ENCODE data around the gene ZDHHC13. TPM values are rescaled to one million over a fixed set of nuclear protein-coding genes. Genes with fewer than 3 reads are reported as not detected.

The ZDHHC13 gene, protein sequence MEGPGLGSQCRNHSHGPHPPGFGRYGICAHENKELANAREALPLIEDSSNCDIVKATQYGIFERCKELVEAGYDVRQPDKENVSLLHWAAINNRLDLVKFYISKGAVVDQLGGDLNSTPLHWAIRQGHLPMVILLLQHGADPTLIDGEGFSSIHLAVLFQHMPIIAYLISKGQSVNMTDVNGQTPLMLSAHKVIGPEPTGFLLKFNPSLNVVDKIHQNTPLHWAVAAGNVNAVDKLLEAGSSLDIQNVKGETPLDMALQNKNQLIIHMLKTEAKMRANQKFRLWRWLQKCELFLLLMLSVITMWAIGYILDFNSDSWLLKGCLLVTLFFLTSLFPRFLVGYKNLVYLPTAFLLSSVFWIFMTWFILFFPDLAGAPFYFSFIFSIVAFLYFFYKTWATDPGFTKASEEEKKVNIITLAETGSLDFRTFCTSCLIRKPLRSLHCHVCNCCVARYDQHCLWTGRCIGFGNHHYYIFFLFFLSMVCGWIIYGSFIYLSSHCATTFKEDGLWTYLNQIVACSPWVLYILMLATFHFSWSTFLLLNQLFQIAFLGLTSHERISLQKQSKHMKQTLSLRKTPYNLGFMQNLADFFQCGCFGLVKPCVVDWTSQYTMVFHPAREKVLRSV
- total RNA-seq (ENCODE audit: low replicate concordance): 18.2 and 19.0 TPM in 2 replicates
- long read RNA-seq, transcript ZDHHC13-201 (16 exons, 2,283 nt): minor isoform, 11 of 139 reads
- long read RNA-seq, transcript ZDHHC13-202 (17 exons, 2,445 nt): major isoform, 100 of 139 reads
- long read RNA-seq, partial matches to known transcripts: 7 of 139 reads
- long read RNA-seq, other reads (novel, unspliced or antisense): 21 of 139 reads

DNA sequence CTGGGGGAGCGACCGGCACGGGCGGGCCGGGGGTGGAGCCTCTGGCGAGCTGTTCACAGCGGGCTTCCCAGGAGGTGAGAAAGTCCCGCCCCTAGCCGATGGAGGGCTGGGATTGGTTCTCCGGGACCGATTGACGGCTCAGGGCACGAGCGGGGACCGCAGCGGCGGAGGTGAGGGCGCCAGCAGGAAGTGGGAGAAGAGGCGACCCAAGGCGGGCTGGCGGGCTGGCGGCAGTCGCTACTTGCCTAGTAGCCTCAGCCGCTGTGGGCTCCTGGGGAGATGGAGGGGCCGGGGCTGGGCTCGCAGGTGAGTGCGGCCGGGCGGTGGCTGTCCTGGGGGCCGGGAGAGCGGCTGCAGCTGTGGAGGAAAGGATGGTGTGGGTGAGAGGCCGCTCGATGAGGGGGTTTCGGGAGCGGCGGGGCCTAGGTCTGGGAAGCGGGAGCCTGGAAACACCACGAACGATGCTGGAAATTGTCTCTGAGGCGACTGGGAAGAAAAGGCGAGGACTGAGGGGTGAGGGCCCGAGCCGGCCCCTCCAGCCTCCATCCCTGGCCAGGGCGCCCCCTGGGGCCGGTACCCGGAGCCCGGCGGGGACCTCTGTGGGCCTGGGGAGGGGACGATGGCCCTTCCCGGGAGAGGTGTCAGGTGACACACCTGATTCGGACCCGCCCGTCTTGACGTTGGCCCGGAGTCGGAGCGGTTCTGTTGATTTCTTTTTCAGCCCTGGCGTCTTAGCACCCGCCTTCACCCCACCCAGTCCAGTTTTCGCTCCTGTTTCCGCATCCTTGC, at the start of gene ZDHHC13:
Gene ZDHHC13, plus strand, starts transcription at position 198 of the 789 bp plus-strand sequence. Its CDS starts 82 bp downstream, at position 280.
- H3K4me3 Mint-ChIP-seq: peak within 1 kb of the TSS; percentile 94
- H3K36me3 Mint-ChIP-seq: peaks cover 11% of the 10 kb centered on the region
- H3K27me3 Mint-ChIP-seq: peaks cover 4% of the 10 kb centered on the region
- peak; percentile 92 for DNase-seq (ENCODE audit: extremely low spot score, unreplicated experiment)
- H3K4me1 Mint-ChIP-seq (ENCODE audit: unreplicated experiment): peaks cover 28% of the 10 kb centered on the region
- TF ChIP-seq, protein P1, sequence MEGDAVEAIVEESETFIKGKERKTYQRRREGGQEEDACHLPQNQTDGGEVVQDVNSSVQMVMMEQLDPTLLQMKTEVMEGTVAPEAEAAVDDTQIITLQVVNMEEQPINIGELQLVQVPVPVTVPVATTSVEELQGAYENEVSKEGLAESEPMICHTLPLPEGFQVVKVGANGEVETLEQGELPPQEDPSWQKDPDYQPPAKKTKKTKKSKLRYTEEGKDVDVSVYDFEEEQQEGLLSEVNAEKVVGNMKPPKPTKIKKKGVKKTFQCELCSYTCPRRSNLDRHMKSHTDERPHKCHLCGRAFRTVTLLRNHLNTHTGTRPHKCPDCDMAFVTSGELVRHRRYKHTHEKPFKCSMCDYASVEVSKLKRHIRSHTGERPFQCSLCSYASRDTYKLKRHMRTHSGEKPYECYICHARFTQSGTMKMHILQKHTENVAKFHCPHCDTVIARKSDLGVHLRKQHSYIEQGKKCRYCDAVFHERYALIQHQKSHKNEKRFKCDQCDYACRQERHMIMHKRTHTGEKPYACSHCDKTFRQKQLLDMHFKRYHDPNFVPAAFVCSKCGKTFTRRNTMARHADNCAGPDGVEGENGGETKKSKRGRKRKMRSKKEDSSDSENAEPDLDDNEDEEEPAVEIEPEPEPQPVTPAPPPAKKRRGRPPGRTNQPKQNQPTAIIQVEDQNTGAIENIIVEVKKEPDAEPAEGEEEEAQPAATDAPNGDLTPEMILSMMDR (conservative IDR thresholded peaks at IDR 0.05): peak; percentile 39
- no peaks in the 10 kb centered on the region for H3K9me3 Mint-ChIP-seq
- H3K27ac Mint-ChIP-seq: peak within 1 kb of the TSS; percentile 87

DNA sequence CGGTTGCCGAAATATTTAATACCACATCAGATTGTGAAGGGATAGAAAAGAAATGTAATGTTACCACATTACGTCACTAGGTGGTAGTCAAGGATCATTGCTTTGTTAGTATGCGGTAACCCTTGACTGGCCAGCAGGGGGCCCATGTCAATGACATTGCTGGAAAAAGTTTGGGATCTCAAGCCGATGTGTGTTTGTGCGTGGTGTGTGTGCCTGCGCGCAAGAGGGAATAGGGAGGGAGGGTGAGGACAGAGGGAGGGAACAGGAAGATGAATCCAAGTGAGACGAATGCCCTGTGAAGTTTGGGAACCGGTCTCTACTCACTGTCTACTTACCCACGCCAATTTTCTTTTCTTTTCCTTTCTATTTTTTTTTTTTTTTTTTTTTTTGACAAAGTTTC, 45.7 kb upstream of the ZDHHC13 start:
- Mint-ChIP-seq H3K27ac (peak overlapping the region; percentile 36), H3K4me1 (ENCODE audit: unreplicated experiment) (peaks cover 19% of the 10 kb centered on the region), H3K4me3 (peak overlapping the region; percentile 78)

DNA sequence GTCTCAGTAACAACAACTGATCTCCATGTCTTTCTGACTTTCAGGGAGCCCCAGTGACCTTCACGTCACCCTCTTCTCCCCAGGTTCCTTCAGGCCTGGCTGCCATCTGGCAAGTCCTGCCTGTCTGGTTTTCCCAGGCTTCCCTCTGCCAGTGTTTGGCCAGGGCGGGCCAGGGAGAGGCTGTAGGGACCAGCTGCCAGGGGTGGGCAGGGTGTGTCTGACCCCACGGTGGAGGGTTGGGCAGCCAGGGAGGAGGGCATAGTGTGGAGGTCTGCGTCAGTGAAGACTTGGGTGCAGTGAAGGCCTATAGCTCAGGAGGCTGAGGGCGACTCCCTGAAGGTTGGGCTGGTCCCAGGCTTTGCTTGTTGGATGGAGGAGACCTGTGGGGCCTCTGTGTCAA, 44.5 kb upstream of the ZDHHC13 start:
- Mint-ChIP-seq H3K27me3 (peaks cover 11% of the 10 kb centered on the region), H3K9me3 (no peaks in the 10 kb centered on the region)
- TF ChIP-seq, protein P1 (conservative IDR thresholded peaks at IDR 0.05): no peak

More for the DNA sequence above, 45.7 kb upstream of the ZDHHC13 start:
- TF ChIP-seq, protein P1 (conservative IDR thresholded peaks at IDR 0.05): peak; percentile 99
- no peak for DNase-seq (ENCODE audit: extremely low spot score, unreplicated experiment)
- Mint-ChIP-seq H3K27me3 (peaks cover 14% of the 10 kb centered on the region), H3K36me3 (no peaks in the 10 kb centered on the region), H3K9me3 (no peaks in the 10 kb centered on the region)

DNA sequence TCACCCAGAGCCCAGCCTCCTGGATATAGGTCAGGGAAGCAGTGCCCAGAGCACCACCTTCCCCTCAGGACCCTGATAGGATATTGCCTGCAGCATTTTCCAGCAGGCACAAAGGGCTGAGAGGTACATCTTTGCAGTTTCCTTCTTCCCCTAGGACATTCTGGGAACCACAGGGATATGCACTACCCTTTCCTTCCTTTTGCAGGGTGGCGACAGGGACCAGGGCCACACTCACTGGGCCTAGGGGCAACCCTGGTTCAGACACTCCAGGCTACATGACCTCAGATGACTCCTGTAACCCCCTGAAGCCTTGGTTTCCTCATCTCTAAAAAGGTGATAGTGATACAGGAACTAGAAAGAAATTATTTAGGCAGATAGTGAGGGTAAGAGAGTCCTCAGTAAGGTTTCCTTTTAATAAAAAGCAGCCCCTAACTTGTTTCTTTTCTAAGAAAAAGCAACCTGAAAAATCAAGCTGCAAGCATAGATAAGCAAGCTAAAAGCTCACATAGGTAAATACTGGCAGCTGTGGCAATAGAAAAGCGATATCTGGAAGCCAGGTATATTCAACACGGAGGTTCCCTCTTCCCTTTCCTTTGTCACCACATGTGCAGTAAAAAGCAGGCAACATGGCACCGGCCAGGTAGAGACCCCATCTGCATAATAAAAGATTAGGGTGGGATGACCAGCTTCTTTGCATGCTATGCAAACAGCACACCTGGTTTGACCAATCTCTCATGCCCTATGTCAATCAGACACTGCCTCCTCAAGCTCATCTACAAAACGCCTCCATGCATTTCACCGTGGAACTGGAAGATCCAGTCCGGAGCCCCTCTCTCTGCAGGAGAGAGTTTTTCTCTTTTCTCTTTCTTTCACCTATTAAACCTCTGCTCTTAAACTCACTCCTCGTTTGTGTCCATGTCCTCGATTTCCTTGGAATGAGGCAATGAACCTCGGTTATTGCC, 43.2 kb upstream of the ZDHHC13 start:
- H3K27me3 Mint-ChIP-seq: peaks cover 7% of the 10 kb centered on the region
- no peak for DNase-seq (ENCODE audit: extremely low spot score, unreplicated experiment)
- H3K27ac Mint-ChIP-seq: peak overlapping the region; percentile 73
- TF ChIP-seq, protein P1 (conservative IDR thresholded peaks at IDR 0.05): no peak
- peaks cover 29% of the 10 kb centered on the region for H3K4me1 Mint-ChIP-seq (ENCODE audit: unreplicated experiment)
- no peaks in the 10 kb centered on the region for H3K9me3 Mint-ChIP-seq
- H3K36me3 Mint-ChIP-seq: no peaks in the 10 kb centered on the region
- peak overlapping the region; percentile 1 for H3K4me3 Mint-ChIP-seq

More for the DNA sequence above, 44.5 kb upstream of the ZDHHC13 start:
- H3K27ac Mint-ChIP-seq: no peak overlapping the region
- no peak overlapping the region for H3K4me3 Mint-ChIP-seq
- H3K4me1 Mint-ChIP-seq (ENCODE audit: unreplicated experiment): peaks cover 24% of the 10 kb centered on the region
- no peak for DNase-seq (ENCODE audit: extremely low spot score, unreplicated experiment)
- no peaks in the 10 kb centered on the region for H3K36me3 Mint-ChIP-seq
